T follicular helper cell (primary cell): Measurements from ENCODE around the gene TRIM28.
"Not testable (repeated sequence)": the region's sequence is repeated elsewhere in the genome, so short reads cannot be mapped to it uniquely, and the experiment has no call there.

Experiments
- DNase-seq: peaks from one replicate; pipeline ENCODE4 v3.0.0-alpha.2; 2020; ENCODE audit warnings: low read depth

Gene TRIM28

GRCh38 chr19:58519087-58519354 lies 24.8 kb upstream of the TRIM28 start:
- peak; percentile 33 for DNase-seq

DNA sequence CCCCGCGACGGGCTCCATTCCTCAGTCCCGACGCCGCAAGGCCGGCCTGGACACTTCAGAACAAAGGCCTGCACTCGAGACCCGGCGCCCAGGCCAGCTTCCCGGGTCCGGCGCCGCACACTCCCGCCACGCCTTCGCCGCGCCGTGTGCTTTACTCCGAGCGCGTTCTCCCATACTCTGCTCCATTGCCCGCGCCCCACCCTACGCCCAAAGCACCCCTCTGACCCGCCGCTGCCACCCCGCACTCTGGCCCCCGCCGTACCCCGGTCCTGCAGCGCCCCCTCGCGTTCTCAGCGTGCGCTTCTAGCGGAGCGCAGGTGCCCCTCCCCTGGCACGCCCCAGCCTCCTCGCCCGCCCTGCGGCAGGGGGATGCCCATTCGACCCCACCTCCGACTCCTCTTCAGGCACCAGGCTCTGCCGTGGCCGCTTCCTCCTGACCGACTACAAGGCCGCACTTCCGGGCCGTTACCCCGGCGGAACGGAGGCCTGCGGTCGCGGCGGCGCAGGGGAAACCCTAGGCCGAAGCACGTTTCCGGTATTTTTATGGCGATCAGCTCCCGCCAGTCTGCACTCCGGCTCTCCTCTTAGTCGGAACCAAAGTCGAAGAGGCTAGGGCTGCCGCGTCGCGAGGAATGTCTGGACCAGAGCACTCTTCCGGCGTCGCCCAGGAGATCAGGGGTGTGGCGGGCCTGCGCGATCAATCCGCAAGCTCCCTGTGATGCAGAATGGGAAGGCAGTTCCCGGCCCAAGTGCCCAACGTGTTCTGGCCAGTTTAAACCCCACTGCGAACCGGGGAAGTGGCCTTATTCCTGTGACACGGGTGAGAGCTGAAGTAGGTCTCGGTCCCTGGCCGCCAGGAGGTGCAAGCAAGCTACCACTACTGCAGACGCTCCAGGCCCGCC lies 24.3 kb upstream of the TRIM28 start, which contains the start of gene ZBTB45:
TSS of gene ZBTB45 (minus strand) at position 456 of the 902 bp plus-strand sequence. CDS start 2,137 bp downstream, outside the sequence.
- DNase-seq: peak; percentile 80

GRCh38 chr19:58520257-58520599 lies 23.6 kb upstream of the TRIM28 start:
- DNase-seq: no peak

DNA sequence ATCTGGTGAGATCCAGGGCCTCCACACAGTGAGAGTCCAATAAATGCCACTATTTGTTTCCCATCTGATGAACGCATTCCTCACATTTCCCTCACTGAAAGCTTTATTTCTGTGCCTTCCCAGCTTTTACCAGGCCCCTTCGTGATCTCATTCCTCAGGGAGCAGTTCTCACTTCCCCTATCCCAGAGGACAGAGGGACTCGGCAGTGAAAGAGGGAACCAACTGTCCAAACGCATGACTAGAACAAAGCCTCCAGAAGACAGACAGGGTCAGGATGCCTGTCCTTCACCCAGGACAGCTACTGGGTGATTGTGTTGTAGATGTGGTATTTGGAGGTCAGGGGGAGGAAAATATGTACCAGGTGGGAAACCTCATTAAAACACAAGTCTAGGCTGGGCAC lies 22.2 kb upstream of the TRIM28 start:
- no peak for DNase-seq

DNA sequence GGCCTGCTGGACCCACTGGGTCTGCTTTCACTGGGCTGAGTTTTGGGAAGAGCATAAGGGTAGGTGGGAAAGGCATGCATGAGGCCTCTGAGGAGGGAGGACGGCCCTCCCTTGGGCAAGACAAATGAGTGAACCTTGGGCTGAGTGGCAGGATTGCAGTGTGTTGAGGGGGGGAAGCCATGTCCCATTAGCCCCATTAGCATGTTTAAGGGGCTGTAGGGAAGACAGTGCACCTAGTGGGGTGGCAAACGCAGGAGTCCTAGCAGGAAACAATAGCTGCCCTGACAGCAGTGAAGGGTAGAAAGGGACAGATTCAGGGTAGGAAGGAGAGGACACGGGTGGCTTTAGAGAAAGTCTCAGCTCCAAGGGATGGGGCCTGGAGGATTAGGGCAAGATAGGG lies 21.2 kb upstream of the TRIM28 start:
- DNase-seq: no peak

- no peak for DNase-seq
Measured at GRCh38 chr19:58529405-58529804, 14.5 kb upstream of the TRIM28 start.

- DNase-seq: no peak
Measured at GRCh38 chr19:58531034-58531840, 12.6 kb upstream of the TRIM28 start.

DNA sequence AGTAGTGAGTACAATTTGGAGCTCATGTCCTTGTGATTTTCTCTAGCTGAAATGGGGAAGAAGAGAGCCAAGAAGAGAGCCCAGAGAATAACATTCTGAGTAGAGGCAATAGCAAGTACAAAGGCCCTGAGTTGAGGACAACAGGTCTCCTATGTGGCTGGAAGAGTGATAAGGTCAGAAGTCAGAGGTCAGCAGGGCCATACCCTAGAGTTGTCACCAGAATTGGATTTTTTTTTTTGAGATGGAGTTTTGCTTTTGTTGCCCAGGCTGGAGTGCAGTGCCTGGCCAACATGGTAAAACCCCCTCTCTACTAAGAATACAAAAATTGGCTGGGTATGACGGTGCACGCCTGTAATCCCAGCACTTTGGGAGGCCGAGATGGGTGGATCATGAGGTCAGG lies 8.0 kb upstream of the TRIM28 start:
- no peak for DNase-seq

DNA sequence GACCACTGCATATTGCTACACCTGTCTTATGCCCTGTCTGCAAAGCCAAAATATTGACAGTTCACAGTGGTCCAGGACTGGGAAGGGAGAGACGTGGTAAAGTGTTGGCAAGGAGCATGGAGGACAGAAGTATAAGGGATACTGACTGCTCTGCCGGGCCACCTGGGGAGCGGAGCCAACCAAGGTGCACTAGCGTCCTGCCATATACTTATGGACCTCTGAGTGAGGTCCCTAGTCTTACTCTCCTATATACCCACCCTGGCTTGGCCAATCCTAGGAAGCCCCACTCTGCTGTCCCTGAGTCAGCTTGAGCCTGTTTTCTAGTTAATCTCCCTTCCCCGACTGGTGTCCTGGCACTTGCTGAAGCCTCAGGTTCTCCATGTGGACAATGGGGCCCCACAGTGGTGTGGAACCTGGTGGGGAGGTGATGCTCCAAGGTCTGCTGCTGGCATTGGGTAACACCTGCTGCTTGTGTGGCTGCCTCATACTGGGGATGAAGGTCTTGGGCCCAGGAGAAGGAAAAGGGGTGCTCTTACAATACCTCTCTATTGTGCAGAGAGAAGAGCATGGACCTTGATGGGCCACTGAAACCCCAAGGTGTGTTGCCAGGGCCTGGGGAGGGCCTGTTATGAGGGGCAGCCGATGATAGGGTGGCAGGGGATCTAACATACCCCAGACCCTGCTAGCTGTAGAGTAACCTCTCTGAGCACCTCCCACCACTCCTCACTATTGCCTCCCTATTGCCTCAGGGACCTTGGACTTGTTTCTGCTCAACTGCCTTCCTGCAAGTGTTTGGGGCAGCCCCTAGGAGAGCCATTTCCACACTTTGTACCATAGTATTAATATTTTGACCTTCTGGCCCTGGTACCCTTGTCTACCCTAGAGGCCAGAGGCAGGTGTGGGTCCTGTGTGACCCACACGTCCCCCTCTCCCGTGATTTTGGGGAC lies 6.7 kb upstream of the TRIM28 start:
- no peak for DNase-seq

DNA sequence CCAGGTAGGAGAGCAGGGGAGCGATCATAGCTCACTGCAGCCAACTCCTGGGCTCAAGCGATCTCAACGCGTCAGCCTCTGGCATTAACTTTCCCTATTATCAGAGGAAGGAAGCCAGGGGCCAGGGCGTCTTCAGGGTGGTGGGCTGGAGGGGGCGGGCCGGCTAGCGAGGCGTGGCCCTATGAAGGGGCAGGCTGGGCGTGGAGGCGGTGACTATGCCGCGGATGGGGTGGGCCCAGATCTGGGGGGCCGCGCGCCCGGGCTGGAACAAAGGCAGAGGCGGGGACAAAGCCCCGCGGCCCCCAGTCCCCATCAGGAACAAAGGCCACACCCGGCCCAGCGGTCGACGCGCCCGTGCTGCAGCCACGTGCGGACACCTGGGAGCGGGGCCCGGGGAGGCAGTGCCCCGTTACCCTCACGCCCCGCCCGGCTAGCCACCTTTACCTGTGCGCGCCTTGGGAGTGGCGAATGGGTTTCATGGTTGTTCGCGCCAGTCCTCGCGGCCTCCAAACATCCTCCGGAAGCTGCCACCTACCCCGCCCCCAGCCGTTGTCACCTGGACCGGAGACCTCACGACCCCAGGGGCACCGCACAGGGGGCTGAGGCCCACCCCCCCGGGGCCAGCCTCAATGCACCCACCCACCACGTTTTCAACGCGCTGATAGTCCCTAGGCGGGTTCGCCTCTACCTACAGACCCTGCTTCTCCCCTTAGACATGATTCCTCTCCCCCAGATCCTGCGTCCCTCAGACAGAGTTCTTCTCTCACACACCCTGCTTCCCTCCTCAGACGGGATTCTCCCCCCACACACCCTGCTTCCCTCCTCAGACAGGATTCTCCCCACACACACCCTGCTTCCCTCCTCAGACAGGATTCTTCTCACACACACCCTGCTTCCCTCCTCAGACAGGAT lies 5.4 kb upstream of the TRIM28 start:
- no peak for DNase-seq

DNA sequence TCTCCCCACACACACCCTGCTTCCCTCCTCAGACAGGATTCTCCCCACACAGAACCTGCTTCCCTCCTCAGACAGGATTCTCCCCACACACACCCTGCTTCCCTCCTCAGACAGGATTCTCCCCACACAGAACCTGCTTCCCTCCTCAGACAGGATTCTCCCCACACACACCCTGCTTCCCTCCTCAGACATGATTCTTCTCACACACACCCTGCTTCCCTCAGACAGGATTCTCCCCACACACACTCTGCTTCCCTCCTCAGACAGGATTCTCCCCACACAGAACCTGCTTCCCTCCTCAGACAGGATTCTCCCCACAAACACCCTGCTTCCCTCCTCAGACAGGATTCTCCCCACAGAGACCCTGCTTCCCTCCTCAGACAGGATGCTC lies 4.7 kb upstream of the TRIM28 start:
- DNase-seq: not testable (repeated sequence)

DNA sequence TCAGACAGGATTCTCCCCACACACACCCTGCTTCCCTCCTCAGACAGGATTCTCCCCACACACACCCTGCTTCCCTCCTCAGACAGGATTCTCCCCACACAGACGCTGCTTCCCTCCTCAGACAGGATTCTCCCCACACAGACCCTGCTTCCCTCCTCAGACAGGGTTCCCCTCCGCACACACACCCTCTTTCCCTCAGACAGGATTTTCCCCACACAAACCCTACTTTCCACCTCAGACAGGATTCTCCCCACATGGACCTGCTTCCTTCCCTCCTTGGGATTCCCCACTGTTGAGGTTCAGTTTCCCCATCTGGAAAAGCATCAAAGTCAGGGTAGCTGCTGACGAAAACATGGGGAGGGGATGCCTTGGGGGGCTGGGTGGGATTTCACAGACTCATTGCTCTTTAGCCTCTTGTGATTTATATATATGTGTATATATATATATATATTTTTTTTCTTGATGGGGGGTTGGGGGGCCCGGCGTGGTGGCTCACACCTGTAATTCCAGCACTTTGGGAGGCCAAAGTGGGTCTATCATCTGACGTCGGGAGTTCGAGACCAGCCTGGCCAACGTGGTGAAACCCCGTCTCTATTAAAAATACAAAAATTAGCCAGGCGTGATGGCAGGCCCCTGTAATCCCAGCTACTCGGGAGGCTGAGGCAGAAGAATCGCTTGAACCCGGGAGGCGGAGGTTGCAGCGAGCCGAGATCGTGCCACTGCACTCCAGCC lies 1.1 kb upstream of the TRIM28 start:
- not testable (repeated sequence) for DNase-seq

DNA sequence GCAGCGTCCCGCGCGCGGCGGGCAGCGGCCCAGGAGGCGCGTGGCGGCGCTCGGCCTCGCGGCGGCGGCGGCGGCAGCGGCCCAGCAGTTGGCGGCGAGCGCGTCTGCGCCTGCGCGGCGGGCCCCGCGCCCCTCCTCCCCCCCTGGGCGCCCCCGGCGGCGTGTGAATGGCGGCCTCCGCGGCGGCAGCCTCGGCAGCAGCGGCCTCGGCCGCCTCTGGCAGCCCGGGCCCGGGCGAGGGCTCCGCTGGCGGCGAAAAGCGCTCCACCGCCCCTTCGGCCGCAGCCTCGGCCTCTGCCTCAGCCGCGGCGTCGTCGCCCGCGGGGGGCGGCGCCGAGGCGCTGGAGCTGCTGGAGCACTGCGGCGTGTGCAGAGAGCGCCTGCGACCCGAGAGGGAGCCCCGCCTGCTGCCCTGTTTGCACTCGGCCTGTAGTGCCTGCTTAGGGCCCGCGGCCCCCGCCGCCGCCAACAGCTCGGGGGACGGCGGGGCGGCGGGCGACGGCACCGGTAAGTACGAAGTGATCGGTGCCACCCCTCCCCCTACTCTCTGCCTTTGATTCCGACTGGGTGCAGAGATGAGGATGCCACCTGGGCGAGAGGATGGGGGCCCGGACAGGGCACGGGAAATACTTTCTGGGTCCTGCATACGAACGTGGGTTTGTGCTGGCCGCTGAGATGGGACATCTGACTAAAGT lies 874 bp downstream of the TRIM28 start:
- peak; percentile 69 for DNase-seq

DNA sequence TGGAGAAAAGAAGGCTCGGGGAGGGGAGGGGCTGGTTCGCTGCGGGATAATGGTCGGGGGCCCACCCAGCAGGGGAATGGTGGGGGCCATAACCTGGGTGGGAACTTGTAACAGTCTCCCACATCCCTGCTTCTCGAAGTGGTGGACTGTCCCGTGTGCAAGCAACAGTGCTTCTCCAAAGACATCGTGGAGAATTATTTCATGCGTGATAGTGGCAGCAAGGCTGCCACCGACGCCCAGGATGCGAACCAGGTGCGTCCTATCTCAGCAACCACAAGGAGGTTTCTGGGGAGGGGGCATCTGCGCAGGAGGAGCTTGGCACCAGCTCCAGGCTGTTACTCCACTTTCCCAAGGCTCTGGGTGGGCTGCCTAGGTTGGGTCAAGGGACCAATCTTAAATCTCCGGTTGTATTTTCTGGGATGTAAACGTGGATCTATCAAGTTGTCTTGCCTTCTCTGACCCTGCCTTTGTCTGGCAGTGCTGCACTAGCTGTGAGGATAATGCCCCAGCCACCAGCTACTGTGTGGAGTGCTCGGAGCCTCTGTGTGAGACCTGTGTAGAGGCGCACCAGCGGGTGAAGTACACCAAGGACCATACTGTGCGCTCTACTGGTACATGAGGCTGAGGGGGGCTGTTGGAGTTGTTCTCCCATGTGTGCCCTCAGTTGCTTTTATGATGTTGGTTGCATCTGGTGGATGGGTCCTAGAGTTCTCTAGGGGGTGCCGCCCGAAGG lies 1.6 kb downstream of the TRIM28 start:
- DNase-seq: no peak

GRCh38 chr19:58546019-58546530 lies 2.2 kb downstream of the TRIM28 start:
- DNase-seq: no peak

DNA sequence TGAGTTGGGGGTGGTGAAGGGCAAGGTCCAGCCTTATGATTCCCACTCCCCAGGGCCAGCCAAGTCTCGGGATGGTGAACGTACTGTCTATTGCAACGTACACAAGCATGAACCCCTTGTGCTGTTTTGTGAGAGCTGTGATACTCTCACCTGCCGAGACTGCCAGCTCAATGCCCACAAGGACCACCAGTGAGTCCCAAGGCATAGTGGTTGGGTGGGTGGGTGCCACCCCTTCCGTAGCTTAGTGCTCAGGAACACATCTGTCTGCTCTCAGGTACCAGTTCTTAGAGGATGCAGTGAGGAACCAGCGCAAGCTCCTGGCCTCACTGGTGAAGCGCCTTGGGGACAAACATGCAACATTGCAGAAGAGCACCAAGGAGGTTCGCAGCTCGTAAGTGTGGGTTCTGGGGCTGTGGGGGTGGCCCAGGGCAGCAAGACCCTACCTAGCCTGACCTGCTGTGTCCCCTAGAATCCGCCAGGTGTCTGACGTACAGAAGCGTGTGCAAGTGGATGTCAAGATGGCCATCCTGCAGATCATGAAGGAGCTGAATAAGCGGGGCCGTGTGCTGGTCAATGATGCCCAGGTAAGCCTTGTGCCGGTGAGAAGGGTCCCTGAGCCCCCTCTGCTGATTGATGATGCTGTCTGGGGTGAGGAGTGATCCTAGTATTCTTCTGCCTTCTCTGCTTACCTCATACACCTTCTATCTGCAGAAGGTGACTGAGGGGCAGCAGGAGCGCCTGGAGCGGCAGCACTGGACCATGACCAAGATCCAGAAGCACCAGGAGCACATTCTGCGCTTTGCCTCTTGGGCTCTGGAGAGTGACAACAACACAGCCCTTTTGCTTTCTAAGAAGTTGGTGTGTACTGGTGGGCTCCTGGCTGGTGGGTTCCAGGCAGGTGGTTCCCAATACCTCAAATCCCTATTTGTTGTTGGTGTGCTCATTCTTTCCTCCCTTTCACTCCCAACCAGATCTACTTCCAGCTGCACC lies 3.8 kb downstream of the TRIM28 start:
- DNase-seq: no peak

DNA sequence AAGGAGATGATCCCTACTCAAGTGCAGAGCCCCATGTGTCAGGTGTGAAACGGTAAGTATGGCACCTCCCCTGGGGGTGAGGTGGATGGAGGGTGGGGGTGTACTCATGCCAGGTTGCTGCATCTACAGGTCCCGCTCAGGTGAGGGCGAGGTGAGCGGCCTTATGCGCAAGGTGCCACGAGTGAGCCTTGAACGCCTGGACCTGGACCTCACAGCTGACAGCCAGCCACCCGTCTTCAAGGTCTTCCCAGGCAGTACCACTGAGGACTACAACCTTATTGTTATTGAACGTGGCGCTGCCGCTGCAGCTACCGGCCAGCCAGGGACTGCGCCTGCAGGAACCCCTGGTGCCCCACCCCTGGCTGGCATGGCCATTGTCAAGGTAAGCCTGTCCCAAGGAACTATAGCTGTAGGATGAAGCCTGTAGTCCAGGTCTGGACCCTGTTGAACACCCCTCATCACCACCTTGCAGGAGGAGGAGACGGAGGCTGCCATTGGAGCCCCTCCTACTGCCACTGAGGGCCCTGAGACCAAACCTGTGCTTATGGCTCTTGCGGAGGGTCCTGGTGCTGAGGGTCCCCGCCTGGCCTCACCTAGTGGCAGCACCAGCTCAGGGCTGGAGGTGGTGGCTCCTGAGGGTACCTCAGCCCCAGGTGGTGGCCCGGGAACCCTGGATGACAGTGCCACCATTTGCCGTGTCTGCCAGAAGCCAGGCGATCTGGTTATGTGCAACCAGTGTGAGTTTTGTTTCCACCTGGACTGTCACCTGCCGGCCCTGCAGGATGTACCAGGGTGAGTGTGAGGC lies 5.2 kb downstream of the TRIM28 start:
- DNase-seq: no peak
